Ascending aorta (tissue), 2 donors: Measurements from ENCODE around the gene NEK7. TPM values are rescaled to one million over a fixed set of nuclear protein-coding genes. Genes with fewer than 3 reads are reported as not detected.

ENCODE experiments used
- DNase-seq, 2 donors: peaks; one replicate each; pipeline ENCODE4 v3.0.0-alpha.2; 2019; ENCODE audit warnings: low spot score in 2 of 2
- H3K27ac ChIP-seq, 2 donors: fragments of 200-600 bp; sonication (generic); one replicate each; pipeline ENCODE4 v1.5.1; 2016 to 2017; ENCODE audit warnings: mild to moderate bottlenecking in 1 of 2
- H3K27me3 ChIP-seq: fragments of 200-600 bp; sonication (generic); one replicate; pipeline ENCODE4 v1.5.1; 2017
- H3K36me3 ChIP-seq, 2 donors: fragments of 200-600 bp; sonication (generic); one replicate each; pipeline ENCODE4 v1.5.1; 2016
- H3K4me1 ChIP-seq, 2 donors: fragments of 200-600 bp; sonication (generic); one replicate each; pipeline ENCODE4 v1.5.1; 2016 to 2017; ENCODE audit warnings: mild to moderate bottlenecking in 1 of 2
- H3K4me3 ChIP-seq, 2 donors: fragments of 200-600 bp; sonication (generic); one replicate each; pipeline ENCODE4 v1.5.1; 2016 to 2017; ENCODE audit warnings: mild to moderate bottlenecking in 1 of 2
- H3K9me3 ChIP-seq, 2 donors: fragments of 200-600 bp; sonication (generic); one replicate each; pipeline ENCODE4 v1.5.1; 2016
- intact Hi-C: fragments of 100-400 bp; cut with DNase I; formaldehyde crosslinking; loops from one replicate; pipeline ENCODE4 v1.15.1; 2023
- total RNA-seq: library from RNA; depleted of rRNA; stranded (reverse); fragments of >200 nt; gene quantifications from one replicate; pipeline ENCODE4 v1.1.0, GENCODE V29; 2016
- TF ChIP-seq, protein P1 (sequence below), 3 experiments: fragments of 200-600 bp in 2 of 3; fragments of 450-650 bp in 1 of 3; sonication (generic) in 2 of 3; IDR thresholded peaks; one replicate each; pipeline ENCODE4 v1.5.1; 2016 to 2019; ENCODE audit warnings: antibody characterized with exemption in 3 of 3, mild to moderate bottlenecking in 1 of 3, moderate library complexity in 1 of 3

The NEK7 gene
- total RNA-seq, 1 donor from 2014 or later = 43.6 TPM

DNA sequence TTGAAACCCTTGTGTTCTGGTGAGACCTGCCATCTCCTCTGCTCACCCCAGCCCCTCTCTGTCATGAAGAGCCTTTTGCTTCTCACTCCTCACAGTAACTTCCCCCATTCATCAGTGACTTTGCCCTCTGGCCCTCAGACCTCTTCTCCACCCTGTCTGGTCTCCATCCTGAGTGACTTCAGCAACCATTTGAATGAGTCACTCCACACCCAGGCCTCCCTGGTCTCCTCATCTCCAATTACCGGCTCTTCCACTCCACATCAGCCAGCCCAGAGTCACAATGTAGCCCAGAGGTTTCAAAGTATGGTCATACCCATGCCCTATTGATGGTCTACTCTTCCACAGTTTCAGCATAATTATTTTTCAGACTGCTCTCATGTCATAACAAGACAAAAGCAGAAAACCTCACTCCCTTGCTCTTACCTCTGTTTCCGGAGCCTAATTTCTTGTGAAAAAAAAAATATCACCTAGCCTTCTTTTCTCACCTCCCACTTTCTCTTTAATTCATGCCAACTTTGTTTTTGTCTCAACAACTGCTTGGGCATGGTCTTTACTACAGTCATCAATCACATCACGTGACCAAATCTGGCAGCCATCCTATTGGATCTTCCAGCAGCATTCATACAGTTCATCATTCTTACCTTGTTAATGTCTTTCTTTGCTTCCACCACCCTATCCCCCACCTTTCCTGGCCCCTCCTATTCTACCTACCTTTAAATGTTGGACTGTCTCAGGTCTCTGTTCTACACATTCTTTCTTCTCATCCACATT is 35.6 kb upstream of the NEK7 start:
- Histone ChIP-seq H3K4me1 (peaks cover 0 to 26% of the 10 kb centered on the region in 2 donors), H3K27me3 (no peaks in the 10 kb centered on the region), H3K27ac (no peak overlapping the region), H3K36me3 (no peaks in the 10 kb centered on the region), H3K9me3 (no peaks in the 10 kb centered on the region), H3K4me3 (no peak overlapping the region)
- TF ChIP-seq, protein P1, sequence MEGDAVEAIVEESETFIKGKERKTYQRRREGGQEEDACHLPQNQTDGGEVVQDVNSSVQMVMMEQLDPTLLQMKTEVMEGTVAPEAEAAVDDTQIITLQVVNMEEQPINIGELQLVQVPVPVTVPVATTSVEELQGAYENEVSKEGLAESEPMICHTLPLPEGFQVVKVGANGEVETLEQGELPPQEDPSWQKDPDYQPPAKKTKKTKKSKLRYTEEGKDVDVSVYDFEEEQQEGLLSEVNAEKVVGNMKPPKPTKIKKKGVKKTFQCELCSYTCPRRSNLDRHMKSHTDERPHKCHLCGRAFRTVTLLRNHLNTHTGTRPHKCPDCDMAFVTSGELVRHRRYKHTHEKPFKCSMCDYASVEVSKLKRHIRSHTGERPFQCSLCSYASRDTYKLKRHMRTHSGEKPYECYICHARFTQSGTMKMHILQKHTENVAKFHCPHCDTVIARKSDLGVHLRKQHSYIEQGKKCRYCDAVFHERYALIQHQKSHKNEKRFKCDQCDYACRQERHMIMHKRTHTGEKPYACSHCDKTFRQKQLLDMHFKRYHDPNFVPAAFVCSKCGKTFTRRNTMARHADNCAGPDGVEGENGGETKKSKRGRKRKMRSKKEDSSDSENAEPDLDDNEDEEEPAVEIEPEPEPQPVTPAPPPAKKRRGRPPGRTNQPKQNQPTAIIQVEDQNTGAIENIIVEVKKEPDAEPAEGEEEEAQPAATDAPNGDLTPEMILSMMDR (IDR thresholded peaks at IDR 0.05) = no peak
- peak in 1 of 2 donors; percentile 64 for DNase-seq
- intact Hi-C loops = no loop called here

DNA sequence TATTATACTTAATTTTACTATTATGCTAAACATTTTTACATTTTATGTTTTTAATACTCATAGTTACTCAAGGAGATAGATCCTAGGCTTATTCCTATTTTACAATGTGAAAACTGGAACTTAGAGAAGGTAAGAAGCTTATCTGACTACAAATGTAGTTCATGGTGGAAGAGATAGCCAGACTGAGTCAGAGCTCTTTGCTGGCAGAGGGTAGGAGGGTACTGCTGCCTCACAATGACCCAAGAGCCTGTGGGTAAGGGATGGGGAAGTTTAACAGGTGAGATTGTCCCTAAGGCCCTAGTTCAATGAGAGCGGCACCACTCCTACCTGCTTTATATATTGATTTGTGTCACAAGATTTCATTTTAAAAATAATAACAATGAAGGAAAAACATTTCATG is 34.1 kb upstream of the NEK7 start:
- intact Hi-C loops = no loop called here
- TF ChIP-seq, protein P1 (IDR thresholded peaks at IDR 0.05) = no peak
- Histone ChIP-seq H3K9me3 (no peaks in the 10 kb centered on the region), H3K36me3 (no peaks in the 10 kb centered on the region), H3K27me3 (no peaks in the 10 kb centered on the region), H3K4me3 (no peak overlapping the region), H3K27ac (peak overlapping the region in 1 of 2 donors; percentile 9), H3K4me1 (peaks cover 0 to 22% of the 10 kb centered on the region in 2 donors)
- DNase-seq = no peak

DNA sequence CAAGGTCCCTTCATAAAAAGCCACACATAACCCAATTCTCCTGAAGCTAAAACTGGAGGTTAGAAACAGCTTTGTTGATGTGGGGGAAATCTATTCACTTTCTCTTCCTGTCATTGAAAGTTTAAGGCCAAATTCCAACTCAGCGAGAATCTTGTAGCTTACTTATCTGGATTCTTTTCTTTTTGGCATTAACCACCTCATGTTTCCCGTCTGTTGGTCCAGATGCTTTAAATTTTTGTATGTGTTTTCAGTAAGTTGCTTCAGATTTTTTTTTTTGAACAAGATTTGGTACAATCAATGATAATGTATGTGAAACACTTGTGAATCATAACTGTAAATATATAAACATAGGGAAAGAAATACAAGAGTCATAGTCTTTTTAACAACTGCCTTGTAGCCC is 33.7 kb upstream of the NEK7 start:
- DNase-seq = no peak
- Histone ChIP-seq H3K36me3 (no peaks in the 10 kb centered on the region), H3K4me3 (no peak overlapping the region), H3K27ac (peak overlapping the region in 1 of 2 donors; percentile 9), H3K27me3 (no peaks in the 10 kb centered on the region), H3K4me1 (peaks cover 0 to 20% of the 10 kb centered on the region in 2 donors), H3K9me3 (no peaks in the 10 kb centered on the region)
- intact Hi-C loops = no loop called here
- TF ChIP-seq, protein P1 (IDR thresholded peaks at IDR 0.05) = no peak

DNA sequence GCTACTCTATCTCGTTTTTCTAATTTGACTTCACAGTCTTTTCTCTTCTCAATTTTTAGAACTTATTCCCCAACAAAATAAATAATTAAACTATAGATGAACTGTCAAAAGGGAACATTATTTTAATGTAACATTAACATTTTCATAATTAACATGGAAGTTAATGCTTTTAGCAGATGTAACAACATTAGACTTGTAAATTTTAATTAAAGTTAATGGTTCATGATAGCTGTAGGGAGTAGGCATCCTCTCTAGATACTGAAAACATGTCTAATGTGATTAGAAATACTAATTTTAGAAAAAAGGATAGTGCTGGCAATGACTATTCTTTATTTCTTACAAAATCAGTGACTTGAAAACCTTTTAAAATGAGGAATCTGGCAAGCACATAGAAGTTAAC is 32.1 kb upstream of the NEK7 start:
- Histone ChIP-seq H3K27me3 (no peaks in the 10 kb centered on the region), H3K4me3 (no peak overlapping the region), H3K9me3 (no peaks in the 10 kb centered on the region), H3K36me3 (no peaks in the 10 kb centered on the region), H3K4me1 (peaks cover 0 to 11% of the 10 kb centered on the region in 2 donors), H3K27ac (no peak overlapping the region)
- DNase-seq = no peak
- TF ChIP-seq, protein P1 (IDR thresholded peaks at IDR 0.05) = no peak
- intact Hi-C loops = no loop called here

DNA sequence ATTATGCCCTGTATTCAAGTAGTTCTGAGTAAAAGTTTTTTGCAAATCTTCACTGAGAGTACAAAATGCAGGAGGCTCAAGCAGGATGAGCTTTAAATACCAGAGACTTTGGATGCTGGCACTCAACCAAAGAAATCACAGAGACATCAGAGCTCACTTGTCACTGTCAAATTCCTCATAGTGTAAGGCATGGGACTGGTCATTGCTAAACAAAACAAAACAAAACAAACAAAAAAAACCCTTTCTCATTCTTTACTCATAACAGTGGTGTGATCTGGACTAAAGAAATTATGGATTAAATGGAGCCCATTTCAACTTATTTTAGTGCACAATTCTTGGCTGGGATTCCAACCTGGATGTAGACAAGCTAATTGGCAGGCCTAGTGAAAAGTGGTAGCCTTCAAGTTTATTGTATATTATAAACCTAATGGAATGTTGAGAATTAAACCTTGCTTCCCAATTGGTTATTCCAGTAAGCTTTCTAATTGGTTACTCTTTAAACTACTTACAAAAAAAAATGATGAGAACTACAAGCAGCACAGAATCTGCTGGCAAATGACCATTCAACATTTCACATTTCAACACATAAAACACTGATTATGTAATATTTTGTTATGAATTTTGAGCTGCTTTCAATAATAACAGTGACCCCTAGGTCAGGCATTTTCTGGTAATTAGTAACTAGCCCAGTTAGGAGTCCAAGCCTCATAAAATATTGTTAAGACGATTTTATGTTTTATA is 30.6 kb upstream of the NEK7 start:
- no peaks in the 10 kb centered on the region for H3K27me3 ChIP-seq
- peaks cover 0 to 11% of the 10 kb centered on the region in 2 donors for H3K4me1 ChIP-seq
- no peak overlapping the region for H3K4me3 ChIP-seq
- no peaks in the 10 kb centered on the region for H3K36me3 ChIP-seq
- no peak overlapping the region for H3K27ac ChIP-seq
- intact Hi-C loops = no loop called here
- no peak for DNase-seq
- TF ChIP-seq, protein P1 (IDR thresholded peaks at IDR 0.05) = no peak
- no peaks in the 10 kb centered on the region for H3K9me3 ChIP-seq
